ENCODE data around the gene DNAI2.
A peak's percentile ranks its signal among the peaks of the same experiment; 100 is the strongest.
"Not testable (repeated sequence)": the region's sequence is repeated elsewhere in the genome, so short reads cannot be mapped to it uniquely, and the experiment has no call there.

DNAI2 gene

GRCh38 chr17:74276541-74277009, 2.5 kb downstream of the DNAI2 start:
- no peak for DNase-seq

GRCh38 chr17:74277935-74278334, 3.9 kb downstream of the DNAI2 start:
- DNase-seq: no peak

- DNase-seq: not testable (repeated sequence)
These were observed 5.6 kb downstream of the DNAI2 start for GRCh38 chr17:74279617-74280016.

- no peak for DNase-seq
These were observed 6.1 kb downstream of the DNAI2 start for GRCh38 chr17:74280093-74280513.

- no peak for DNase-seq
These were observed 7.8 kb downstream of the DNAI2 start for GRCh38 chr17:74281799-74282198.

- not testable (repeated sequence) for DNase-seq
These were observed 8.2 kb downstream of the DNAI2 start for GRCh38 chr17:74282274-74282586.

- no peak for DNase-seq
These were observed 8.7 kb downstream of the DNAI2 start for GRCh38 chr17:74282587-74283370.

- no peak for DNase-seq
These were observed 9.3 kb downstream of the DNAI2 start for GRCh38 chr17:74283371-74283673.

- DNase-seq: no peak
These were observed 13.1 kb downstream of the DNAI2 start for GRCh38 chr17:74287031-74287602.

- DNase-seq: no peak
These were observed 14.8 kb downstream of the DNAI2 start for GRCh38 chr17:74288785-74289184.

GRCh38 chr17:74289688-74290087, 15.7 kb downstream of the DNAI2 start:
- DNase-seq: no peak

- DNase-seq: no peak
These were observed 16.3 kb downstream of the DNAI2 start for GRCh38 chr17:74290340-74290739.

- DNase-seq: no peak
These were observed 18.5 kb downstream of the DNAI2 start for GRCh38 chr17:74292495-74292894.

- no peak for DNase-seq
These were observed 21.9 kb downstream of the DNAI2 start for GRCh38 chr17:74295625-74296547.

- no peak for DNase-seq
These were observed 22.5 kb downstream of the DNAI2 start for GRCh38 chr17:74296548-74296936.

GRCh38 chr17:74297941-74298340, 23.9 kb downstream of the DNAI2 start:
- no peak for DNase-seq

- DNase-seq: no peak
These were observed 24.7 kb downstream of the DNAI2 start for GRCh38 chr17:74298778-74299177.

- no peak for DNase-seq
These were observed 25.4 kb downstream of the DNAI2 start for GRCh38 chr17:74299226-74300009.

GRCh38 chr17:74303305-74303704, 29.3 kb downstream of the DNAI2 start:
- no peak for DNase-seq

GRCh38 chr17:74304184-74304583, 30.1 kb downstream of the DNAI2 start:
- peak; percentile 4 for DNase-seq

GRCh38 chr17:74305865-74306654, 32.0 kb downstream of the DNAI2 start:
- DNase-seq: peak; percentile 32
